PC-9 (cell line): ENCODE measurements around the gene PKP2. TPM values are rescaled to one million over a fixed set of nuclear protein-coding genes. Genes with fewer than 3 reads are reported as not detected.
"Not testable (repeated sequence)": the region's sequence is repeated elsewhere in the genome, so short reads cannot be mapped to it uniquely, and the experiment has no call there.

Source experiments
- BruUV-seq: library from RNA; stranded (reverse); fragments of 400-500 nt; replicated peaks from 2 replicates; lab custom pipeline; 2021; lab: Mats Ljungman, UMichigan
- CTCF ChIA-PET: fragments of 300-600 bp; sonication (Branson Sonifier 250); formaldehyde crosslinking; loops from one replicate; lab custom pipeline; 2022; ENCODE audit warnings: antibody characterized with exemption; lab: Charles Lee
- POLR2A ChIA-PET: fragments of 300-600 bp; sonication (Branson Sonifier 250); formaldehyde crosslinking; loops from one replicate; lab custom pipeline; 2022; ENCODE audit warnings: antibody characterized with exemption; ENCODE audit not compliant: unreplicated experiment; lab: Charles Lee
- DNase-seq, 2 experiments: peaks; one replicate each; pipeline versions ENCODE4 v3.0.0 to v3.0.0-alpha.2; 2015 to 2022; ENCODE audit warnings: mixed read lengths in 1 of 2
- H2AFZ ChIP-seq: fragments of 200-600 bp; sonication (generic); 2 replicates; pipeline ENCODE4 v1.8.1; 2017; ENCODE audit warnings: antibody characterized with exemption
- H3F3A ChIP-seq: fragments of 200-600 bp; sonication (generic); 2 replicates; pipeline ENCODE4 v1.8.1; 2017; ENCODE audit warnings: antibody characterized with exemption, mild to moderate bottlenecking, low read depth; ENCODE audit not compliant: insufficient read depth
- H3K27ac ChIP-seq: fragments of 200-600 bp; sonication (generic); 2 replicates; pipeline ENCODE4 v1.6.1; 2016; ENCODE audit warnings: mixed run types
- H3K27me3 ChIP-seq: fragments of 200-600 bp; sonication (generic); 2 replicates; pipeline ENCODE4 v1.6.1; 2016; ENCODE audit warnings: low read depth, mixed run types; ENCODE audit not compliant: insufficient read depth
- H3K36me3 ChIP-seq: fragments of 200-600 bp; sonication (generic); 2 replicates; pipeline ENCODE4 v1.6.1; 2016; ENCODE audit warnings: low read depth, mixed run types
- H3K4me1 ChIP-seq: fragments of 200-600 bp; sonication (generic); replicated peaks from 2 replicates; pipeline ENCODE4 v1.6.1; 2016; ENCODE audit warnings: mixed run types; ENCODE audit not compliant: insufficient read depth
- H3K4me2 ChIP-seq: fragments of 200-600 bp; sonication (generic); 2 replicates; pipeline ENCODE4 v1.6.1; 2017; ENCODE audit warnings: mixed run types
- H3K4me3 ChIP-seq: fragments of 200-600 bp; sonication (generic); 2 replicates; pipeline ENCODE4 v1.6.1; 2016; ENCODE audit warnings: mixed run types
- H3K79me2 ChIP-seq: fragments of 200-600 bp; sonication (generic); 2 replicates; pipeline ENCODE4 v1.6.1; 2017; ENCODE audit warnings: low read depth, mixed run types
- H3K9me2 ChIP-seq: fragments of 200-600 bp; sonication (generic); 2 replicates; pipeline ENCODE4 v1.8.1; 2017; ENCODE audit warnings: mild to moderate bottlenecking; ENCODE audit not compliant: insufficient read depth
- H3K9me3 ChIP-seq: fragments of 200-600 bp; sonication (generic); 2 replicates; pipeline ENCODE4 v1.8.1; 2016; ENCODE audit warnings: low read depth; ENCODE audit not compliant: insufficient read depth
- H4K20me1 ChIP-seq: fragments of 200-600 bp; sonication (generic); 2 replicates; pipeline ENCODE4 v1.8.1; 2017; ENCODE audit not compliant: insufficient read depth
- EZH2 ChIP-seq: fragments of 200-600 bp; sonication (generic); IDR thresholded peaks from 2 replicates; pipeline ENCODE4 v1.8.0; 2017; ENCODE audit warnings: antibody characterized with exemption, low read depth
- intact Hi-C: fragments of 100-400 bp; cut with micrococcal nuclease; formaldehyde crosslinking; loops from one replicate; pipeline ENCODE4 v1.10.0; 2022; ENCODE audit not compliant: unreplicated experiment
- total RNA-seq: library from RNA; stranded (reverse); gene quantifications from 2 replicates; pipeline ENCODE4 v1.2.3, GENCODE V29; 2021
- TF ChIP-seq, protein P1 (sequence below): fragments of 200-600 bp; sonication (generic); conservative IDR thresholded peaks from 2 replicates; pipeline ENCODE4 v1.6.1; 2017; ENCODE audit warnings: mixed run types, antibody characterized with exemption, mild to moderate bottlenecking, moderate library complexity

PKP2 gene
- total RNA-seq, 1 experiment from 2014 or later, result 88.1 TPM

DNA sequence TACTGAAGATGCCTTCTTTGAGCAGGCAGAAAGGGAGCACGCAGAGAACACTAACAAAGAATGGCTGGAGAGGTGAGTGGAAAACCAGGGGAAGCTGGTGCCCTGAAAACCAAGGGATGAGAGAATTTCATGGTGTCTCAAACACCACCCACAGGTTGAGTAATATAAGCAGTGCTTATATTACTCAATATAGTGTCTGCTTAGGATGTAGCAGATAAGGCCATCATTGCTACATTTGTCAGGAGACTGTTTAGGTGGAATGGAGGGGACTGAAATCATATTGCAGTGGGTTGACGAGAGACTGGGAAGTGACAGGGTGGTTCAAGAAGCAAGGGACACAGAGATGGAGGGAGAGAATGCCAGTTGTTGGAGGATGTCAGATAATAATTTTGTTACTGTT lies 20.6 kb downstream of the PKP2 start:
- Histone ChIP-seq H3K4me2 (no peak overlapping the region), H3K27ac (no peak overlapping the region), H3F3A (no peaks in the 10 kb centered on the region; the same call in 1 of the 2 replicates), H3K79me2 (no peaks in the 10 kb centered on the region; the same call in 1 of the 2 replicates), H3K4me3 (no peak overlapping the region), H3K27me3 (no peaks in the 10 kb centered on the region), H3K9me2 (no peaks in the 10 kb centered on the region), H3K36me3 (peaks cover 6% of the 10 kb centered on the region; the same call in 1 of the 2 replicates), H4K20me1 (no peaks in the 10 kb centered on the region), H3K4me1 (peaks cover 6% of the 10 kb centered on the region; the same call in 1 of the 2 replicates), H3K9me3 (peaks cover 3% of the 10 kb centered on the region; the same call in 1 of the 2 replicates), H2AFZ (no peak overlapping the region)
- intact Hi-C loops, result no loop called here
- no peak for TF ChIP-seq EZH2
- TF ChIP-seq, protein P1, sequence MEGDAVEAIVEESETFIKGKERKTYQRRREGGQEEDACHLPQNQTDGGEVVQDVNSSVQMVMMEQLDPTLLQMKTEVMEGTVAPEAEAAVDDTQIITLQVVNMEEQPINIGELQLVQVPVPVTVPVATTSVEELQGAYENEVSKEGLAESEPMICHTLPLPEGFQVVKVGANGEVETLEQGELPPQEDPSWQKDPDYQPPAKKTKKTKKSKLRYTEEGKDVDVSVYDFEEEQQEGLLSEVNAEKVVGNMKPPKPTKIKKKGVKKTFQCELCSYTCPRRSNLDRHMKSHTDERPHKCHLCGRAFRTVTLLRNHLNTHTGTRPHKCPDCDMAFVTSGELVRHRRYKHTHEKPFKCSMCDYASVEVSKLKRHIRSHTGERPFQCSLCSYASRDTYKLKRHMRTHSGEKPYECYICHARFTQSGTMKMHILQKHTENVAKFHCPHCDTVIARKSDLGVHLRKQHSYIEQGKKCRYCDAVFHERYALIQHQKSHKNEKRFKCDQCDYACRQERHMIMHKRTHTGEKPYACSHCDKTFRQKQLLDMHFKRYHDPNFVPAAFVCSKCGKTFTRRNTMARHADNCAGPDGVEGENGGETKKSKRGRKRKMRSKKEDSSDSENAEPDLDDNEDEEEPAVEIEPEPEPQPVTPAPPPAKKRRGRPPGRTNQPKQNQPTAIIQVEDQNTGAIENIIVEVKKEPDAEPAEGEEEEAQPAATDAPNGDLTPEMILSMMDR, result no peak
- no TSS peak for BruUV-seq
- DNase-seq, result no peak
- POLR2A ChIA-PET, result no interaction called here
- CTCF ChIA-PET, result no interaction called here

DNA sequence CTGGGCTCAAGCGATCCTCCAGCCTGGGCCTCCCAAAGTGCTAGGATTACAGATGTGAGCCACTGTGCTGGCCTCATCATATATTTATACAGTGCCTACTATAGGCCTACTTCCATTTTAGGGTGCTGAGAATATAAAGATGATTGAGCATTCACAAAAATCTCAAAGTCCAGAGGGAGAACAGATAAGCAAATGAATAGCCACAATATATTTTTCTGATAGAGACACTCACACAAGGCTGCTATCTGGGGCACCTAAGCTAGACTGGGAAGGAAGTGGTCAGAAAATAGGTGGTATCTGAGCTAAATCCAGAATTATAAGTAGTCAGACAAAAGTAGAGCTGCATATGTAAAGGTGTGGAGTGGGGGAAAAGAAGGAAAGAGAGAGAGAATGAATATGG lies 21.6 kb downstream of the PKP2 start:
- Histone ChIP-seq H4K20me1 (no peaks in the 10 kb centered on the region), H3K4me1 (peaks cover 3% of the 10 kb centered on the region; the same call in 1 of the 2 replicates), H3K4me3 (no peak overlapping the region), H3K27ac (no peak overlapping the region), H3K4me2 (no peak overlapping the region), H3K27me3 (no peaks in the 10 kb centered on the region), H2AFZ (no peak overlapping the region), H3K9me3 (no peaks in the 10 kb centered on the region), H3F3A (no peaks in the 10 kb centered on the region), H3K79me2 (no peaks in the 10 kb centered on the region; the same call in 1 of the 2 replicates), H3K36me3 (peaks cover 6% of the 10 kb centered on the region; the same call in 1 of the 2 replicates), H3K9me2 (no peaks in the 10 kb centered on the region)
- ChIA-PET CTCF (no interaction called here), POLR2A (interaction anchor here (0.7 kb wide), 1 partner anchor 16 kb away, joined by 8 read pairs; no protein-coding TSS in a partner anchor)
- TF ChIP-seq, protein P1, result no peak
- no peak for TF ChIP-seq EZH2
- intact Hi-C loops, result no loop called here
- no TSS peak for BruUV-seq
- DNase-seq, result no peak

DNA sequence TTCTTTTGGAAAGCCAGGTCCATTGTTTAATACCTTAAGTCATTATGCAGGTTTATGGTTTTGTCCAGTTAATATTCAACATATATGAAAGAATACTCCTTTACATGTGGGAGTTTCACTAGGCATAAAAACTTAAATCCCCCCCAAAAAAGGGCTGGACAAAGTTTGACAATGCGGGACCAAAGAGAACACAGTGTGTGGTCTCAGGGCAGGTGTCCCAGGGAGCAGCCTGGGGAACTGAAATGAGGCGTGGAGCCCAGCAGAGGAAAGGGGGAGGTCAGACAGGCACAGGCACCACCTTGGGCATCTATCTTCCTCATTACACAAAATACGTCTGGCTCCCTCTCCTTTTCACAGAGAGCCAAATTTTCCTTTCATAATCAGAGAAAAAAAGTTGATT lies 22.5 kb downstream of the PKP2 start:
- no peaks in the 10 kb centered on the region for H3K9me2 ChIP-seq
- intact Hi-C loops, result no loop called here
- POLR2A ChIA-PET, result interaction anchor here (0.7 kb wide), 1 partner anchor 15 kb away, joined by 8 read pairs; no protein-coding TSS in a partner anchor
- no TSS peak for BruUV-seq
- no peaks in the 10 kb centered on the region for H3K27me3 ChIP-seq
- H3F3A ChIP-seq, result no peaks in the 10 kb centered on the region
- no peak for TF ChIP-seq EZH2
- H3K79me2 ChIP-seq, result no peaks in the 10 kb centered on the region; the same call in 1 of the 2 replicates
- no peak overlapping the region for H3K4me2 ChIP-seq
- CTCF ChIA-PET, result no interaction called here
- H3K9me3 ChIP-seq, result no peaks in the 10 kb centered on the region
- H4K20me1 ChIP-seq, result no peaks in the 10 kb centered on the region
- H3K4me1 ChIP-seq, result no peaks in the 10 kb centered on the region
- no peak overlapping the region for H2AFZ ChIP-seq
- H3K27ac ChIP-seq, result no peak overlapping the region
- H3K36me3 ChIP-seq, result peaks cover 6% of the 10 kb centered on the region; the same call in 1 of the 2 replicates
- no peak for DNase-seq
- no peak overlapping the region for H3K4me3 ChIP-seq

DNA sequence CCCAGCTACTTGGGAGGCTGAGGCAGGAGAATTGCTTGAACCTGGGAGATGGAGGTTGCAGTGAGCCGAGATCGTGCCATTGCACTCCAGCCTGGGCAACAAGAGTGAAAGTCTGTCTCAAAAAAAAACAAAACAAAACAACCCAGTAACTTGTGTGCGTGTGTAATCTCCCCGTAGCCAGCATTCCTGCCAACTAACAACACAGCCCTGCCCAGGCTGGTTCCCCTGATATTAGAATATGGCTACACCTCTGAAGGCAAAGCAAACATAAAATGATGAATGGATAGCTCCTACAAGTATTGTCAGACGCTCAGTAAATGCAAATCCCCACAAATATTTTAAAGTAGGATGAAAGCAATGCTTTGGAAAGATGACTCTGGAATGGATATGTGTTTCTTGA lies 24.2 kb downstream of the PKP2 start:
- H3K9me3 ChIP-seq, POLR2A ChIA-PET, H3K4me3 ChIP-seq, CTCF ChIA-PET, H3K27me3 ChIP-seq, H2AFZ ChIP-seq, DNase-seq, H3K4me2 ChIP-seq, BruUV-seq, H3K4me1 ChIP-seq, H3K9me2 ChIP-seq, H3K79me2 ChIP-seq, H3F3A ChIP-seq, H4K20me1 ChIP-seq, H3K27ac ChIP-seq, intact Hi-C loops: not testable (repeated sequence)
- H3K36me3 ChIP-seq, result peaks cover 12% of the 10 kb centered on the region; the same call in 1 of the 2 replicates
